HG03066 (cell line): ENCODE results near the gene FAT3.

Experiments
- ATAC-seq: cut with Tn5 transposase; IDR thresholded peaks from one replicate; pipeline ENCODE4 v1.9.1; 2021; ENCODE audit warnings: low read depth; ENCODE audit not compliant: unreplicated experiment

The FAT3 gene

GRCh38 chr11:92224407-92225124, at the start of gene FAT3:
Gene FAT3 (plus strand): TSS chr11:92224818. CDS start chr11:92352113, 127,295 bp downstream.
- no peak for ATAC-seq

GRCh38 chr11:92179017-92179670, 45.5 kb upstream of the FAT3 start:
- ATAC-seq, result no peak

GRCh38 chr11:92180226-92180625, 44.4 kb upstream of the FAT3 start:
- ATAC-seq, result no peak

GRCh38 chr11:92180664-92181251, 43.9 kb upstream of the FAT3 start:
- no peak for ATAC-seq

- ATAC-seq, result no peak
These were observed 33.9 kb upstream of the FAT3 start for GRCh38 chr11:92190535-92191206.

GRCh38 chr11:92192141-92192540, 32.5 kb upstream of the FAT3 start:
- no peak for ATAC-seq

- ATAC-seq, result no peak
These were observed 26.4 kb upstream of the FAT3 start for GRCh38 chr11:92198268-92198667.

GRCh38 chr11:92199991-92200390, 24.6 kb upstream of the FAT3 start:
- ATAC-seq, result no peak

- no peak for ATAC-seq
These were observed 19.9 kb upstream of the FAT3 start for GRCh38 chr11:92204731-92205130.

GRCh38 chr11:92206441-92206840, 18.2 kb upstream of the FAT3 start:
- no peak for ATAC-seq

GRCh38 chr11:92211576-92212167, 12.9 kb upstream of the FAT3 start:
- ATAC-seq, result no peak

- ATAC-seq, result no peak
These were observed 12.1 kb upstream of the FAT3 start for GRCh38 chr11:92212530-92212929.

- no peak for ATAC-seq
These were observed 7.8 kb upstream of the FAT3 start for GRCh38 chr11:92216789-92217188.

- ATAC-seq, result no peak
These were observed 5.1 kb upstream of the FAT3 start for GRCh38 chr11:92219476-92219875.

- ATAC-seq, result no peak
These were observed 1.9 kb upstream of the FAT3 start for GRCh38 chr11:92222701-92223100.

- no peak for ATAC-seq
These were observed 588 bp upstream of the FAT3 start for GRCh38 chr11:92224054-92224406.

- no peak for ATAC-seq
These were observed 528 bp downstream of the FAT3 start for GRCh38 chr11:92225125-92225567.

GRCh38 chr11:92225568-92226330, 1.1 kb downstream of the FAT3 start:
- ATAC-seq, result no peak

- ATAC-seq, result no peak
These were observed 2.0 kb downstream of the FAT3 start for GRCh38 chr11:92226331-92227229.
